Measurements from ENCODE around the gene FBXW9.
"Not testable (repeated sequence)": the region's sequence is repeated elsewhere in the genome, so short reads cannot be mapped to it uniquely, and the experiment has no call there.

Gene FBXW9

DNA sequence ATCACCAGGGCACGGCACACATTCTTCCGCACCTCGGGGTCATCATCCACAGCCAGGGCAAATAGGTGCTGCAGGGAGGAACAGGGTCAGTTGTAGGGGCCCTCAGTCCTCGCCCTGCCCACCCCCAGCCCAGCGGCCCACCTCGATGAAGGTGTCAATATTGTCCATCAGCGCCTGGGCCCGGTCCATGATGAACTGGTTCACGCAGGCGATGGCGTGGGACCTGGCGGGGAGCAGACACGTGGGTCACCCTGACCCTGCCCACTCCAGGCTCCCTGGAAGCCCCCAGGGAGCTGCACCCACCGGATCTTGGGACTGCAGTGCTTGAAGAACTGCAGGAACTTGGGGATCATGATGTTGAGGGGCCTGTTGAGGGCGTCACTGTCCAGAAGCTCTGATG is 18.7 kb upstream of the FBXW9 start:
- DNase-seq = no peak

DNA sequence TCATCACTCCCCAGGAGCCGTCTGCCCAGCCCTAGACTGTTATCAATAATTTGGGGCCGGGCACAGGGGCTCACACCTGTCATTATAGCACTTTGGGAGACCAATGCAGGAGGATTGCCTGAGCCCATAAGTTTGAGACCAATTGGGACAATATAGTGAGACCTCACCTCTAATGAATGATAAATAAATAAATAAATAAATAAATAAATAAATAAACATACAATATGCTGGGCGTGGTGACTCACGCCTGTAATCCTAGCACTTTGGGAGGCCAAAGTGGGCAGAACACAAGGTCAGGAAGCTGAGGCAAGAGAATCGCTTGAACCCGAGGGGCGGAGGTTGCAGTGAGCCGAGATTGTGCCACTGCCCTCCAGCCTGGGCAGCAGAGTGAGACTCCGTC is 16.9 kb upstream of the FBXW9 start:
- DNase-seq = not testable (repeated sequence)

DNA sequence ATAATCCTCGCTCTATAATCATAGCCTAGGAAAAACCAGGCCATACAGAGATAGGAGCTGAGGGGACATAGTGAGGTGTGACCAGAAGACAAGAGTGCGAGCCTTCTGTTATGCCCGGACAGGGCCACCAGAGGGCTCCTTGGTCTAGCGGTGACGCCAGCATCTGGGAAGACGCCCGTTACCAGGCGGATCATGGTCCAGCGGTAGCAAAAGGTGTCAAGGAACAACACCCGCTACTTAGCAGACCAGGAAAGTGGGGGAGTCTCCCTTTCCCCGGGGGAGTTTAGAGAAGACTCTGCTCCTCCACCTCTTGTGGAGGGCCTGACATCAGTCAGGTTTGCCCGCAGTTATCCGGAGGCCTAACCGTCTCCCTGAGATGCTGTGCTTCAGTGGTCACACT is 15.6 kb upstream of the FBXW9 start:
- not testable (repeated sequence) for DNase-seq

DNA sequence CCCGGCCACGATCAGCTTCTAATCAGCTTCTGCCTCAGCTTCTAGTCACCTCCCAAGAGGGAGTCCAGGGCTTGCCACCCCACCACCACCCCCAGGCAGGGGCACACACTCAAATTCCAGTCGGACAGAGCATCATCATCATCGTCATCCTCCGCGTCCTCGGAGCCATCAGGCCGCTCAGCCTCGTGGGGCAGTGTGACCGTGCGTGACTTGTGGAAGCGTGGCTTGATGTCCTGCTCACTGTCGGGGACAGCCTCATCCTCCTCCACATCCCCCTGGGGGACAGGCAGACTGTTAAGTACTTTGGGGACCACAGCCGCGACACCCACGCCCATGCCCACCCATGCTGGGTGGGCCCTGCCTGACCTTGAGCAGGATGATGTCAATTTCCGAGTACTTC is 14.8 kb upstream of the FBXW9 start:
- no peak for DNase-seq

DNA sequence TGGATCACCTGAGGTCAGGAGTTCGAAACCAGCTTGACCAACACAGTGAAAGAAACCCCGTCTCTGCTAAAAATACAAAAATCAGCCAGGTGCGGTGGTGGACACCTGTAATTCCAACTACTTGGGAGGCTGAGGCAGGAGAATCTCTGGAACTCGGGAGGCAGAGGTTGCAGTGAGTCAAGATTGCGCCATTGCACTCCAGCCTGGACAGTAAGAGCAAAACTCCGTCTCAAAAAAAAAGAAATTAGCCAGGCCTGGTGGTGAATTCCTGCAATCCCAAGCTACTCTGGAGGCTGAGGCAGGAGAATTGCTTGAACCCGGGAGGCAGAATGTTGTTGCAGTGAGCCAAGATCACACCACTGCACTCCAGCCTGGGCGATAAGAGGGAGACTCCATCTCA is 12.2 kb upstream of the FBXW9 start:
- no peak for DNase-seq

DNA sequence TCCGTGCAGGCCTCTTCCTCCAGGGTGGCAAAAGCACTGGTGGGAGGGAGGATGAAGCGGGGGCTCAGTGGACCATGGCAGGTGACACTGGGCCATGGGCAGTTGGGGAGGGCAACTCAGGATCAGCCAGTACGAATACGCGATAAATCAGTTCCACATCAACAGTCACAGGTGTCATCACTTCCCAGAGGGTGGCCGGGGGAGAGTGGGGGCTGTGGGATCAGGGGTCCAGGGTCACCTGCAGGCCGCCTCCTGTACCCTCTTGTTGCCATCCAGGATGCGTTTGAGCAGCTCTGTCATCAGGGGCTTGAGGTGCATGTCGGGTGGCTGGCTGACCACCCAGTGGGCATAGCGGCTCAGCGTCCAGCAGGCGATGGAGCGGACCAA is 9.9 kb upstream of the FBXW9 start:
- no peak for DNase-seq

DNA sequence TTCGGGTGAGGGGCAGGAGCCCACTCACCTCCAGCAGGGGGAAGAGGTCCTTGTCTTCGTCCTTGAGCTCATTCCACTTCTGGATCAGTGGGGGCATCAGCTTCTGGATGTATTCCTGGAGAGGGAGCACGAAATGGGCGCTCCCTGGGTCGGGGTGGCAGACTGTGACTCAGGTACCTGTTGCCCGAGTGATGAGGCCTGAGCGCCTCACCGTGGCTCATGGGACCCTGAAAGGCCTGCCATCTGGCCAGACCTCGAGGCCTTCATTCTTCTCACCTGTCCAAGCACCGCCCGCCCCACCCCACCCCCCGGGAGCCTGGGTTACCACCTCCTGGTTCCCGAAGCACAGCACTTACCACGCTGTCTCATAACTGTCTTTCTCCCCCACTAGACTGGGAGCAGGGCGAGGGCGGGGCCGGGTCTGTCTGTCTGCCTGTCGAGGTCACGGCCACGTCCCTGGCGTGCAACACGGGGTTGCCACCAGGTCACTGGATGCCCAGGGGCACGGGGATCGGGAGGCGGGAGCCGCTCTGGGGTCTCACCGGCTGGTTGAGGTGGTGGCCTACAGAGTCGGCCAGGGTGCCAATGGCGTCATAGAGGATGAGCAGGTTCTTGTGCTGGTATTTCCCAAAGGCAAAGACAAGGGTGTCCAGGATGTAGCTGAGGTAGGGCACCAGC is 9.4 kb upstream of the FBXW9 start:
- DNase-seq = no peak

DNA sequence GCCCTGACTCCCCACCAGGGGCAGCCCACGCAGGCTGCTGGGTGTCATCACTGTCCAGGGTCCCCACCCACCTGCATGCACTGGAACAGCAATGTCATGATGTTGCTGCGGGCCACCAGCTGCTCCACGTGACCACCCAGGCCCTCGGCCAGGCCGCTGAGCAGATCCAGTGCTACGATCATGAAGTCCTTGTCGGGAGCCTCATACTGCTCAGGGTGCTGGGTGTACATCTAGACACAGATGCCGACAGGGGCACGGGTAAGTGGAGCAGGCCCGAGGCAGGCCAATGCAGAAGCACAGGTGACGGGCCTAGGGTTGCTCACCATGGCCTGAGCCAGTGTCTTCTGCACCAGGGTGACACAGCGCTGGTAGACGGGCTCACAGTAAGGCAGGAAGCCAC is 8.7 kb upstream of the FBXW9 start:
- no peak for DNase-seq

DNA sequence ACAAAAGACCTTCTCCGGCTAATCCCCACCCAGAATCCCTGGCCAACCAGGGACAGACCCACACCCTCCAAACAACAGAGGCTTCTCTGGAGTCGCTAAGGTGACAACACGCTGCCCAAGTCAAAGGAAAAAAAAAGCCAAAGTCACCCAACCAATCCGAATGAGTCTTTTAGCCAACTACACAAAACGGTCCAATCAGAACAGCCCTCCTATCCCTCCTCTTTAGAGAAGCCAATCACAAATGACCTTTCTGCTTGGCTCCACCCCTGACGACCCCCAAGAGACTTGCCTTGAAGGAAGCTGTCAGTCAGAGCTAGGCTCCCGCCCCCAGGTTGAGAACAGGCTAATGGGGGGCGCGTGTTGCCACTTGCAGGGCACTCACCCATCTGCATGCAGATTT is 6.6 kb upstream of the FBXW9 start:
- peak; percentile 58 for DNase-seq

DNA sequence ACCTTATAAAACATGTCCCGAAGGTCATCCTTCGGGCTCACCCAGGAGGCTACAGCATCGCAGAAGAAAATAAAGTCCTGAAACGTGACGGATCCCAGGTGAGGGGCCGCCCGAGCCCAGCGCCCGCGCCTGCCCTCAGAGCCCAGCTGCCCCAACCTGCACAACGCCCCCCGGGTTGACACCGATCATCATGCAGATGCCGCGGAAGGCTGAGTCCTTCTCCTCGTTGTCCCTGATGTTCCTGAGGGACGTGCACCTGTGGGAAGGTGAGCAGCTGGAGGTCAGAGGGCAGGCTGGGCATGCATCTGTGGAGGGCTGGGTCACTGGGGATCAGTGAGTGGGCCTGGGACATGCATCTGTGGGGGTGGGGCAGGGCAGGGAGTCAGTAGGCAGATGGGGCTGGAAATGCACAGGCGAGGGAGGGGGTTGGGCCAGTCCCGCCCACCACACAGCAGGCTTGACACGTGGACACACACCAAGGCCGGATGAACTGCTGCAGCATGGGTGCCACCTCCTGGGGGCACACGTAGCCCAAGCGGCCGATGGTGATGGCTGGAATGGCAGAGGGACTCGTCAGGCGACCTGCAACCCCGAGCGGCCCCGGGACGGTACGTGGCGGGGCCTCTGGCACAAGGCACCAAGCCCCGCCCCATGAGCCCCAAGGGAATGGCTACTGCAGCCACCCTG is 5.3 kb upstream of the FBXW9 start:
- no peak for DNase-seq

DNA sequence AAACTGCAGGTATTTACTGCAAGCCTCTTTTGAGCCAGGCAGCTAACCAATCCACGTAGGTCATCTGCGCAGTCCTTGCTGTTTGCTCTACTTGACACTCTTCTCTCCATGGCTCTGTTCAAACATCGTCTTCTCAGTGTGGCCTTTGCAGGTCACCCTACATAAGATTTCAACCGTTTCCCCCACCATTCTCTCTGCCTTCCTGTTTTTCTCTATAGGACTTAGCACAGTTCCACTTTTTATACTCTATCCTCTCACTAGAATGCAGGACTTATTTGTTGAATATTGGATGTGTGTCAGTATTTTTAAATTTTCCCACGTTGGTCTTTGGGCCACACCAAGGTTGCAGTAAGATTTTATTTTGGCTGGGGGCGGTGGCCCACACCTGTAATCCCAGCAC is 1.7 kb upstream of the FBXW9 start:
- no peak for DNase-seq

DNA sequence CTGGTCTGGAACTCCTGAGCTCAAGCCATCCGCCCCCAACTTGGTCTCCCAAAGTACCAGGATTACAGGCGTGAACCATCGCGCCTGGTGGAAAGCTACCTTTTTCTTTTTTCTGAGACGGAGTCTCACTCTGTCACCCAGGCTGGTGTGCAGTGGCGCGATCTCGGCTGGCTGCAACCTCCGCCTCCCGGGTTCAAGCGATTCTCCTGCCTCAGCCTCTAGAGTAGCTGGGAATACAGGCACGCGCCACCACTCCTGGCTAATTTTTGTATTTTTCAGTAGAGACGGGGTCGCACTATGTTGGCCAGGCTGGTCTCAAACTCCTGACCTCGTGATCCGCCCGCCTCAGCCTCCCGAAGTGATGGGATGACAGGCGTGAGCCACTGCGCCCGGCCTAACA is 994 bp upstream of the FBXW9 start:
- not testable (repeated sequence) for DNase-seq

DNA sequence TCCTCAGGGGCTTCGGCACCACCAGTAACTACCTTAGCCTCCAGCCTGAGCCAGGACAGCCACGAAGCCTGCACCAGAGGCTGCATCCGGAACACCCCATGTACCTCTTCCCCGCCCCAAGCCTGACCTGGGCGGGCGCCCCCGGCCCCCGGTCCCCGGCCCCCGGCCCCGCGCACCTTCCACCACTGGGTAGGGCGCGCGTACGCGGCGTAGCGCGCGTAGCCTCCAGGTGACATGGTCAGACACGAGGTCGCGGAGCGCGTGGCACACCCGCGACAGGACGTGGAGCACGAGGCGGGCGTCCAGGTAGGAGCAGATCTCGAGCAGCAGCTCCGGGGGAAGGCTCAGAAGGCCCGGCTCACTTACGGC is 450 bp downstream of the FBXW9 start:
- DNase-seq = no peak

DNA sequence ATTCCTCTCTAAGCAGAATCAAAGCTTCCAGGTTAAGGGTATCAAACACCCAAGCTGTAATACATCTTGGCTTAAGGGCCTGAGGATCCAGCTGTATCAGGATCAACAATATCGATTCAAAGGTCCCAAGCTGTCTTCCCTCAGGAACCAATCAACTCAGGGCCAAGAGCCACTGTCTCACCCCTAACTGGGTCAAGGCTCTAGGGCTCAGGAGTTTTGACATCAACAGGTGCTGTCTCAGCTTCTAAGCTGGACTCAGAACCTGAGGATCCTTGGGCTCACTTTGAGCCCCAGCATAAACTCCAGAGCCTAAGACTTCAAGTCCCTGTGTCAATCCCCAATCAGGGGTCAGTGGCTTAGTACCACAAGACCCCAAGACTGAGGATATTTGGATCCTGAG is 917 bp downstream of the FBXW9 start:
- no peak for DNase-seq

DNA sequence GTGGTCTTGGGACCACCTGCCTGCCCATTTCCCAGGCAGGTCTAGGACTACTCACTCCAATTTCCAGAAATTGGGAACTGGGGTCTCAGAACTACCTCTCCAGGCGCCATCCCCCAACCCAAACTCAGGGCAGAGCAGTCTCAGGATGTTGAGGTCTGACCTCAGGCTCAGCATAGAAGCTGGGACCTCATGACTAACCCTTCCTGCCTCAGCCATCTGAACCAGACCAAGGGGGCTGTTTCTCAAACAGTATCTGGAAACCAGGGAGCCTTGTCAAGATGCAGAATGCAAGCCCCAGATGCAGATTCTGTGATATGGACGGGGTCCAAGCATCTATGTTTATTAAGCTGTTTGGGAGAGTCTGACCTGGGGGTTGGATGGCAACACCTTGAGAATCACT is 1.3 kb downstream of the FBXW9 start:
- no peak for DNase-seq

DNA sequence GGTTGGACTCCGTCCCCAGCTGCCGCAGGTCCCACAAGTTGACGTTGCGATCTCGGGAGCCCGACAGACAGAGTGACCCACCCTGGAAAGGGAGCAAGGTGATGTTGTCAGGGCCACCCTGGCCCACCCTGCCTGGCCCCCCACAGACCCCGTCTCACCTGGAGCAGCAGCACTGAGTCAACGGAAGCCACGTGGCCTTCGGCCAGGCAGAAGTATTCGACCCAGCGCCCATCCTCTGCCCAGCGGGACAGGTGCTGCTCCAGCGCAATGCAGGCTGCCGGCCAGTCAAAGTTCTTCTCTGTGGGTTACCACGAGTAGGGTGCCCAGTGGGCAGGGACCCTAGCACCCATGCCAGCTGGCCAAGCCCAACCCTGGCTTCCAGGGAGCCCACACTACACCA is 1.8 kb downstream of the FBXW9 start:
- no peak for DNase-seq

DNA sequence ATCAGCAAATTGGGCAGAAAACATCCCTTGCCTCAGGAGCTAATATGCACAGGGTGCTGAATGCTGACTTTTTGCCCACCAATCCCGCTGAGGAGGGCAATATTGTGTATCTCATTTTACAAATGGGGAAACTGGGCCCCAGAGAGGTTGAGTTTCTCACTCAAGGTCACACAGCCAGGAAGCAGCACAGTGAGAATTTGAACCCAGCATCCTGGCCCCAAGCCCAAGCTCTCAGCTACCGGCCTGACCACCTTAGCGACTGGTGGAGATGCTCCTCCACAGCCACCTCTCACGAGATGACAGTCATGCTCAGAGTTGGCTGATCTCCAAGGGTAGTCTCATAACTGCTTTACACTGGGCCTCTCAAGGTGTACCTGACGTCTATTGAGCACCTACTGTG is 3.5 kb downstream of the FBXW9 start:
- DNase-seq = no peak

DNA sequence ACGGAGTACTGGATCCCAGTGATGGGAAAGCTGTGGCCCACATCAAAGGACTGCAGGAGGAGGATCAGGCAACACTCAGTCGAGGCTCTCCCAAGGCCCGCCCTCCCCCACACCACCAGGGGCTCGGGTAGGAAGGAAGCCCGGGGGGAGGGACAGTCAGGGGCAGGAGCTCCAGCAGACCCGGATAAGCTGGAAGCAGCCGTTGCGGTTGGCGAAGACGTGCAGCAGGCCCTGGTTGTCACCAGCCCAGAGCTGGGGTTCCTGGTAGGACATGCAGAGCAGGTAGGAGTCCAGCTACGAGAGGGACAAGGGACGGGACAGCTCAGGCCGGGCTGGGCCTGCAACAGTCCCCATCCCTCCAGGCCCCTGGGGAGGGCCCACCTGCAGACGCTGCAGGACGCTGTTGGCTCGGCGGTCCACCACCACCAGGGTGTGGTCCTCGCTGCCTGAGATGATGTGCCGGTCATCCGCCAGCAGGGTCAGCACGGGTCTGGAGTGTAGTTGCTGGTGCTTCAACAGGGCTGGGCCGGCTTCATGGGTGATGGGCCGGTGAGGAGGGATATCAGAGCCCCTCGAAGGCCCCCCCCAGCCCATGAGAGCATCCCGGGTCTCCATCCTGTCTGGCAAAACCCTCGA is 6.7 kb downstream of the FBXW9 start:
- no peak for DNase-seq

DNA sequence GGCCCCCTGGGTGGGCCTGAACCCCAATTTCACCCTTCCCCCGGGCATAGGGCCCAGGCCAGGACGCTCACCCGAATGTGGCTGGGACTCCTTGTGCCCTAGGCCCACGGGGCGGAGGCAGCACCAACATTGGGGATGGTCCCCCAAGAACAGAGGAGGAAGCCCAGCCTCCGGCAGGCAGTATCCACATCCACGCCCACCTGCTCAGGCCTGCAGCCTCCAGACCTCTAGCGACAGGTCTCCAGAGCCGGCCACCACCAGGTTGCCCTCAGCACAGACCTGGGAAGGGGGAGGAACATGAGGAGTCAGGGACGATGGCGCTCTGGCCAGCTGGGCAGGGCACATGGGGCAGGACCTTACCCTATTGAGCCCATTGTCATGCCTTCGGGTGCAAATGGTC is 7.4 kb downstream of the FBXW9 start:
- no peak for DNase-seq

DNA sequence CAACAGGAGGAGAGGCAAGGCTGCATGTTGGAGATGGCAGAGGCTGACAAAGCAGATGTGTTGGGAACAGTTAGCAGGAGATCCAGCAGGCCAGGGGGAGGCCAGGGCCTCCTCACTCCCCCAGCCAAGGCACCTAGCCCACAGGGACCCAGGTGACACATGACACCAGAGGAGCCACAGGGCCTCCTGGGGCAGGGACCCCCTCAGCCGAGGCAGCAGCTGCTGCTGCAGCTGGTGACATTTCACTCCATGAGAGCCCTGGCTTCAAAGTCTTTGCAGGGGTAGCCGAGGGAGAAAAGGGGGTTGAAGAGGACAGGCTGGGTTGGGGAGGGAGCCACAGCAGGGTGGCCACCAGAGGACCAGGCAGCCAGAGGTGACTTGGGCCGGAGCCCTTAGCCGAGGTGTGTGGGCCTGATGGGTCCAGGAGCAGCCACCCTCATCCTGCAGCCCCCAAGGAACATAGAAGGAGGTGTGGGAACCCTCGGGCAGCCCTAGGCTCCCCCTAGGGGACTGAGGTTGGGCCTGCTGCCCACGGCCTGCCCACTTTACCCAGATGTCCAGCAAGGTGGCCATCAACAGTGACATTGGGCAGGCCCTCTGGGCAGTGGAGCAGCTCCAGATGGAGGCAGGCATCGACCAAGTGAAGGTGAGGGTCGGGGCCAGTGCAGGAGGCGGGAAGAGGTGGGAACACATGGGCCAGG is 8.8 kb downstream of the FBXW9 start, which contains the start of gene GNG14:
TSS of gene GNG14 (plus strand) at position 503 of the 701 bp plus-strand sequence. CDS start at position 554, 51 bp downstream.
- DNase-seq = no peak

DNA sequence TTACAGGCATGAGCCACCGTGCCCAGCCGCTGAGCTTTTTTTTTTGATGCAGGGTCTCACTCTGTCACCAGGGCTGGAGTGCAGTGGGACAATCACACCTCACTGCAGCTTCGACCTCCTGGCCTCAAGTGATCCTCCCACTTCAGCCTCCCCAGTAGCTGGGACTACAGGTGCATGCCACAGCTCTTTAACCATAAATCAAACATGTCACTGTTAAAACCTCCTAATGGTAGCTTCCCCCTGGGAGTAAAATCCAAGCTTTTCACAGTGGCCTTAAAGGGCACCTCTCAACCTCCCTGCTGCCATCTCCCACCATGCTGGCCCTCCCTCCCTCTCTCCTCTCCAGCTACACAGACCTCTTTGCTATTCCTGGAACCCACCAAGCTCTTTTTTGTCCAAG is 10.6 kb downstream of the FBXW9 start:
- DNase-seq = no peak

DNA sequence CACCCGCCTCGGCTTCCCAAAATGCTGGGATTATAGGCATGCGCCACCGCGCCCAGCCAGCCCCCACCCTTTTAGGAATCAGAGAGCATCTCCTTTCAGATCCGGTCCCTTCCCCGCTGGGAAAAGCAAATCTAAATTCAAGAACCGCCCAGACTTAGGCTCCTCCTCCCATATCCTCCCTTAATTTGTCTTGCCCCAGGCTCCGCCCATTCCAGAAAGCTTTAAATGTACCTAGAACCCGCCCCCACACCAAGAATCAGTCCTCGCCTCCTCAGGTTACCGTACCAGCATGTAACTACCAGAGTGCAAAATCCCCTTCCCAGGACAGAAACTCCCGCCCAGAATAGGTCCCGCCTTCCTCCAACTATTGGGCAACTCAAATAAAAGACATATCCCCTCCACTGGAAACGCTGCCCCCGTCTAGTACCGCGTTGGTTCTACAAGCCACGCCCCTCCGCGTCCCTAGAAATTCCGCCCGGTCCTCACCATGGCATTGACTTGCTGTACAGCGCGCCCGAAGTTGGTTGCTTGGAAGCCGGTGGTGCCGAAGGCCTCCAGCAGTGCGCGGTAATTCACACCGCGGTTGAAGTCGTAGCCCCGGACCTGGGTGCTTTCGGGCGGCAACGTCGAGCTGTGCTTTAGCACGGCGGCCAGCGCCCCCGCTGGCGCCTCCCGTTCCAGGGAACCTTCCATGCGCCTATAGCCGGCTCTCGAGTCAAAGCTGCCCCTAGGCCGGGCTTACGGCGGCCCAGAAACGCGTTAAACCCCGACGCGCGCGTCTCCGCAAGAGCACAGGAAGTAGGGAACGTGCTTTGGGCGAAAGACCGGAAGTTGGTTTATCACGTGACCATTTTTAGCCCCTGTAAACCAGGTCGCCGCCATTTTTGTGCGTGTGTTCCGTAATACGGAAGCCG is 15.1 kb downstream of the FBXW9 start, which contains the start of gene DHPS:
TSS of gene DHPS (minus strand) at position 807 of the 914 bp plus-strand sequence. CDS start at position 693, 114 bp downstream.
- peak; percentile 99 for DNase-seq

DNA sequence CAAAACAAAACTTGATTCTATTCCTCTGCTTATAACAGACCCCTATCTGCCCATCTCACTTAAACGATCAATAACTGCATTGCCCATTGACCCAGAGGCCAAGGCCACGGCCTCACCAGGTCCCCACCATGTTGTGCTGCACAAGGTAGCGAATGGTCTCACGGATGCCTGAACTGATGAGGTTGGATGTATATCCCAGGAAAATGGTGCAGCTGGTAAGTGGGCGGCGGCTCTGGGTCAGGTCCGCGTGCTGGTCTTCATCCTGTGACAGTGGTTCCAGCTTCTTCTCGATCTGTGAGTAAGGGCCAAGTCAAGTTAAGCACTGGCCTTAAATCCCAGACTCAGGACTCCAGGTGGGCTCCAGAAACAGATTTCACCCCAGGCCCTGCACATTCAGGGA is 16.4 kb downstream of the FBXW9 start:
- DNase-seq = no peak

Data from fibroblast of skin of right biceps (primary cell).